HepG2 (cell line): ENCODE measurements around the gene PHLDB1. TPM values are rescaled to one million over a fixed set of nuclear protein-coding genes. Genes with fewer than 3 reads are reported as not detected.

ENCODE experiments used
- ARNT ChIP-seq: fragments of 450-650 bp; IDR thresholded peaks from 2 replicates; pipeline ENCODE4 v1.6.1; 2017
- CHD4 ChIP-seq: fragments of 200-600 bp; sonication (generic); IDR thresholded peaks from 2 replicates; pipeline ENCODE4 v1.7.0; 2017; ENCODE audit warnings: mild to moderate bottlenecking, low read length, borderline replicate concordance
- ELF1 ChIP-seq: sonication (generic); formaldehyde crosslinking; IDR thresholded peaks from 2 replicates; pipeline ENCODE4 v1.4.0; 2020; ENCODE audit warnings: missing genetic modification reagents
- NKX3-1 ChIP-seq: sonication (generic); formaldehyde crosslinking; IDR thresholded peaks from 2 replicates; pipeline ENCODE4 v1.5.0; 2020; ENCODE audit warnings: missing genetic modification reagents
- SMYD3 ChIP-seq: sonication (generic); formaldehyde crosslinking; IDR thresholded peaks from 2 replicates; pipeline ENCODE4 v1.8.1; 2023; ENCODE audit warnings: mild to moderate bottlenecking, missing genetic modification reagents
- TP53 ChIP-seq: sonication (generic); formaldehyde crosslinking; conservative IDR thresholded peaks from 2 replicates; pipeline ENCODE4 v1.4.0; 2020; ENCODE audit warnings: missing genetic modification reagents
- ZKSCAN5 ChIP-seq: sonication (generic); formaldehyde crosslinking; IDR thresholded peaks from 2 replicates; pipeline ENCODE4 v1.5.1; 2020; ENCODE audit warnings: mild to moderate bottlenecking, missing genetic modification reagents
- ZKSCAN8 ChIP-seq: IDR thresholded peaks from 2 replicates; pipeline ENCODE4 v1.6.1; 2016; ENCODE audit warnings: borderline replicate concordance, missing genetic modification reagents, missing compliant biosample characterization
- ZNF282 ChIP-seq: fragments of 450-650 bp; IDR thresholded peaks from 2 replicates; pipeline ENCODE4 v1.6.1; 2018; ENCODE audit not compliant: partially characterized antibody
- ZNF496 ChIP-seq: sonication (generic); formaldehyde crosslinking; IDR thresholded peaks from 2 replicates; pipeline ENCODE4 v1.8.1; 2023; ENCODE audit warnings: mild to moderate bottlenecking, moderate library complexity, missing genetic modification reagents; ENCODE audit not compliant: insufficient replicate concordance
- ZSCAN21 ChIP-seq: sonication (generic); formaldehyde crosslinking; IDR thresholded peaks from 2 replicates; pipeline ENCODE4 v1.8.0; 2022; ENCODE audit warnings: mild to moderate bottlenecking, missing genetic modification reagents, moderate library complexity, borderline replicate concordance
- ZSCAN30 ChIP-seq: sonication (generic); formaldehyde crosslinking; IDR thresholded peaks from 2 replicates; pipeline ENCODE4 v1.5.0; 2020; ENCODE audit warnings: mild to moderate bottlenecking, missing genetic modification reagents
- polyA plus RNA-seq, 8 experiments: library from polyadenylated mRNA; depleted of rRNA in 3 of 8; stranded (reverse) in 7 of 8; unstranded in 1 of 8; fragments of >200 nt; fragmentation: Illumina TruSeq in 4 of 8; extraction: Trizol in 4 of 8; gene quantifications; 2 replicates each; pipeline versions ENCODE4 v1.2.1 to v1.2.3, GENCODE V29; 2011 to 2016; ENCODE audit warnings: low read depth in 4 of 8, missing spikeins in 1 of 8, mixed read lengths in 1 of 8; ENCODE audit not compliant: insufficient read depth in 1 of 8
- total RNA-seq, 5 experiments: library from RNA; depleted of rRNA; stranded (reverse); fragments of >200 nt; fragmentation: Illumina TruSeq; extraction: Trizol; gene quantifications; 2 replicates each; pipeline ENCODE4 v1.2.3, GENCODE V29; 2016; ENCODE audit warnings: low read depth in 1 of 5
- TF ChIP-seq, protein P1 (sequence below): IDR thresholded peaks from 2 replicates; pipeline ENCODE4 v1.6.1; 2012; ENCODE audit warnings: low read length, improper control_type of control experiment
- TF ChIP-seq, protein P2 (sequence below): sonication (generic); formaldehyde crosslinking; IDR thresholded peaks from 2 replicates; pipeline ENCODE4 v1.4.0; 2020; ENCODE audit warnings: mild to moderate bottlenecking, low read depth, missing genetic modification reagents
- TF ChIP-seq, protein P3 (sequence below): sonication (generic); formaldehyde crosslinking; IDR thresholded peaks from 2 replicates; pipeline ENCODE4 v1.4.0; 2020; ENCODE audit warnings: mild to moderate bottlenecking, missing genetic modification reagents
- TF ChIP-seq, protein P4 (sequence below): sonication (generic); formaldehyde crosslinking; IDR thresholded peaks from 2 replicates; pipeline ENCODE4 v1.4.0; 2020; ENCODE audit warnings: missing genetic modification reagents

PHLDB1 gene
- total and polyA plus RNA-seq, 2 of the 13 experiments (the other 11 are each of a cell fraction or from before 2014, with no cell fraction given) = 13.8 to 14.2 TPM

DNA sequence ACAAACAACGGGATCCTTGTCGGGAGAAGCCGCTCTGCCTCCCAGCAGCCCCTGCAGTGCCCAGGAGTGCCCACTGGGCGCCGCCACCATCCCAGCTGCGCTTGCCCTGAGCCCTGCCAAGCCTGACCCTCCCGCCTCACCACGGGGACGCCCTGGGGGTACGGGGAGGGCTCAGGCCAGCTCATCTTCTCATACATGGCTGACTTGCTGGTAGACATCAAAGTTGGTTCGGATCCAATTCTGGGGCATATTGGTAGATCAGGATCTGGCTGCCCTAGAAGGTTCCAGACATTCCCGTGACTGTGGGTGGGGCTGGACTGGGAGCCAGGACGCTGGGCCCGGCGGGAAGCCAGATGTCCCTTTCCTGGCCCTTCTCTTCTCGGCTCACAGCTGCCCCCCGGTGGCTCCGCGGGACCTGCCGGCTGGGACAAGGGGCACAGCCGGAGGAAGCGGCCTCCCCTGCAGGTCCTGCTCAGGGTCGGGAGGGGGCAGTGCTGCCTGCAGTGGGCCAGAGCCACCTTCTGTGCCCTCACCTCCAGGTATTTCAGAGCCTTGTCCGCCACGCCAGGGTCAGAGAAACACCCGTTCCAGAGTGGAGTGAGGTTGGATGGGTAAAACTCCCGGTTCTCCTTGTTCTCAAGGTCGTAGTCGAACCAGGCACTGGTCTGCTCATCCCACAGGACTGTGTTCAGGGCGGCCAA is 82.6 kb downstream of the PHLDB1 start (continued):
- TF ChIP-seq, protein P1, sequence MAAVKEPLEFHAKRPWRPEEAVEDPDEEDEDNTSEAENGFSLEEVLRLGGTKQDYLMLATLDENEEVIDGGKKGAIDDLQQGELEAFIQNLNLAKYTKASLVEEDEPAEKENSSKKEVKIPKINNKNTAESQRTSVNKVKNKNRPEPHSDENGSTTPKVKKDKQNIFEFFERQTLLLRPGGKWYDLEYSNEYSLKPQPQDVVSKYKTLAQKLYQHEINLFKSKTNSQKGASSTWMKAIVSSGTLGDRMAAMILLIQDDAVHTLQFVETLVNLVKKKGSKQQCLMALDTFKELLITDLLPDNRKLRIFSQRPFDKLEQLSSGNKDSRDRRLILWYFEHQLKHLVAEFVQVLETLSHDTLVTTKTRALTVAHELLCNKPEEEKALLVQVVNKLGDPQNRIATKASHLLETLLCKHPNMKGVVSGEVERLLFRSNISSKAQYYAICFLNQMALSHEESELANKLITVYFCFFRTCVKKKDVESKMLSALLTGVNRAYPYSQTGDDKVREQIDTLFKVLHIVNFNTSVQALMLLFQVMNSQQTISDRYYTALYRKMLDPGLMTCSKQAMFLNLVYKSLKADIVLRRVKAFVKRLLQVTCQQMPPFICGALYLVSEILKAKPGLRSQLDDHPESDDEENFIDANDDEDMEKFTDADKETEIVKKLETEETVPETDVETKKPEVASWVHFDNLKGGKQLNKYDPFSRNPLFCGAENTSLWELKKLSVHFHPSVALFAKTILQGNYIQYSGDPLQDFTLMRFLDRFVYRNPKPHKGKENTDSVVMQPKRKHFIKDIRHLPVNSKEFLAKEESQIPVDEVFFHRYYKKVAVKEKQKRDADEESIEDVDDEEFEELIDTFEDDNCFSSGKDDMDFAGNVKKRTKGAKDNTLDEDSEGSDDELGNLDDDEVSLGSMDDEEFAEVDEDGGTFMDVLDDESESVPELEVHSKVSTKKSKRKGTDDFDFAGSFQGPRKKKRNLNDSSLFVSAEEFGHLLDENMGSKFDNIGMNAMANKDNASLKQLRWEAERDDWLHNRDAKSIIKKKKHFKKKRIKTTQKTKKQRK = no peak
- TF ChIP-seq TP53 (CRISPR knock-in tag) = no peak; the same call in 1 of the 2 replicates
- peak; percentile 63 for TF ChIP-seq ELF1 (CRISPR knock-in tag)
- TF ChIP-seq ZSCAN30 (CRISPR knock-in tag) = no peak
- TF ChIP-seq ARNT = no peak
- TF ChIP-seq ZKSCAN8 (CRISPR knock-in tag) = peak; percentile 41; the same call in 1 of the 2 replicates
- TF ChIP-seq ZNF496 (CRISPR knock-in tag) = no peak
- peak; percentile 38; the same call in 1 of the 2 replicates for TF ChIP-seq ZSCAN21 (CRISPR knock-in tag)
- peak; percentile 83 for TF ChIP-seq SMYD3
- TF ChIP-seq NKX3-1 (CRISPR knock-in tag) = 0 out of 2 replicates have a peak, but pooled peaks have one; percentile 35
- peak; percentile 62; the same call in 1 of the 2 replicates for TF ChIP-seq ZKSCAN5 (CRISPR knock-in tag)
- TF ChIP-seq ZNF282 = no peak
- TF ChIP-seq, protein P2, sequence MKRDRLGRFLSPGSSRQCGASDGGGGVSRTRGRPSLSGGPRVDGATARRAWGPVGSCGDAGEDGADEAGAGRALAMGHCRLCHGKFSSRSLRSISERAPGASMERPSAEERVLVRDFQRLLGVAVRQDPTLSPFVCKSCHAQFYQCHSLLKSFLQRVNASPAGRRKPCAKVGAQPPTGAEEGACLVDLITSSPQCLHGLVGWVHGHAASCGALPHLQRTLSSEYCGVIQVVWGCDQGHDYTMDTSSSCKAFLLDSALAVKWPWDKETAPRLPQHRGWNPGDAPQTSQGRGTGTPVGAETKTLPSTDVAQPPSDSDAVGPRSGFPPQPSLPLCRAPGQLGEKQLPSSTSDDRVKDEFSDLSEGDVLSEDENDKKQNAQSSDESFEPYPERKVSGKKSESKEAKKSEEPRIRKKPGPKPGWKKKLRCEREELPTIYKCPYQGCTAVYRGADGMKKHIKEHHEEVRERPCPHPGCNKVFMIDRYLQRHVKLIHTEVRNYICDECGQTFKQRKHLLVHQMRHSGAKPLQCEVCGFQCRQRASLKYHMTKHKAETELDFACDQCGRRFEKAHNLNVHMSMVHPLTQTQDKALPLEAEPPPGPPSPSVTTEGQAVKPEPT (CRISPR knock-in tag) = 0 out of 2 replicates have a peak, but pooled peaks have one; percentile 47
- TF ChIP-seq, protein P3, sequence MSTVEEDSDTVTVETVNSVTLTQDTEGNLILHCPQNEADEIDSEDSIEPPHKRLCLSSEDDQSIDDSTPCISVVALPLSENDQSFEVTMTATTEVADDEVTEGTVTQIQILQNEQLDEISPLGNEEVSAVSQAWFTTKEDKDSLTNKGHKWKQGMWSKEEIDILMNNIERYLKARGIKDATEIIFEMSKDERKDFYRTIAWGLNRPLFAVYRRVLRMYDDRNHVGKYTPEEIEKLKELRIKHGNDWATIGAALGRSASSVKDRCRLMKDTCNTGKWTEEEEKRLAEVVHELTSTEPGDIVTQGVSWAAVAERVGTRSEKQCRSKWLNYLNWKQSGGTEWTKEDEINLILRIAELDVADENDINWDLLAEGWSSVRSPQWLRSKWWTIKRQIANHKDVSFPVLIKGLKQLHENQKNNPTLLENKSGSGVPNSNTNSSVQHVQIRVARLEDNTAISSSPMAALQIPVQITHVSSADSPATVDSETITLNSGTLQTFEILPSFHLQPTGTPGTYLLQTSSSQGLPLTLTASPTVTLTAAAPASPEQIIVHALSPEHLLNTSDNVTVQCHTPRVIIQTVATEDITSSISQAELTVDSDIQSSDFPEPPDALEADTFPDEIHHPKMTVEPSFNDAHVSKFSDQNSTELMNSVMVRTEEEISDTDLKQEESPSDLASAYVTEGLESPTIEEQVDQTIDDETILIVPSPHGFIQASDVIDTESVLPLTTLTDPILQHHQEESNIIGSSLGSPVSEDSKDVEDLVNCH (CRISPR knock-in tag) = no peak
- TF ChIP-seq, protein P4, sequence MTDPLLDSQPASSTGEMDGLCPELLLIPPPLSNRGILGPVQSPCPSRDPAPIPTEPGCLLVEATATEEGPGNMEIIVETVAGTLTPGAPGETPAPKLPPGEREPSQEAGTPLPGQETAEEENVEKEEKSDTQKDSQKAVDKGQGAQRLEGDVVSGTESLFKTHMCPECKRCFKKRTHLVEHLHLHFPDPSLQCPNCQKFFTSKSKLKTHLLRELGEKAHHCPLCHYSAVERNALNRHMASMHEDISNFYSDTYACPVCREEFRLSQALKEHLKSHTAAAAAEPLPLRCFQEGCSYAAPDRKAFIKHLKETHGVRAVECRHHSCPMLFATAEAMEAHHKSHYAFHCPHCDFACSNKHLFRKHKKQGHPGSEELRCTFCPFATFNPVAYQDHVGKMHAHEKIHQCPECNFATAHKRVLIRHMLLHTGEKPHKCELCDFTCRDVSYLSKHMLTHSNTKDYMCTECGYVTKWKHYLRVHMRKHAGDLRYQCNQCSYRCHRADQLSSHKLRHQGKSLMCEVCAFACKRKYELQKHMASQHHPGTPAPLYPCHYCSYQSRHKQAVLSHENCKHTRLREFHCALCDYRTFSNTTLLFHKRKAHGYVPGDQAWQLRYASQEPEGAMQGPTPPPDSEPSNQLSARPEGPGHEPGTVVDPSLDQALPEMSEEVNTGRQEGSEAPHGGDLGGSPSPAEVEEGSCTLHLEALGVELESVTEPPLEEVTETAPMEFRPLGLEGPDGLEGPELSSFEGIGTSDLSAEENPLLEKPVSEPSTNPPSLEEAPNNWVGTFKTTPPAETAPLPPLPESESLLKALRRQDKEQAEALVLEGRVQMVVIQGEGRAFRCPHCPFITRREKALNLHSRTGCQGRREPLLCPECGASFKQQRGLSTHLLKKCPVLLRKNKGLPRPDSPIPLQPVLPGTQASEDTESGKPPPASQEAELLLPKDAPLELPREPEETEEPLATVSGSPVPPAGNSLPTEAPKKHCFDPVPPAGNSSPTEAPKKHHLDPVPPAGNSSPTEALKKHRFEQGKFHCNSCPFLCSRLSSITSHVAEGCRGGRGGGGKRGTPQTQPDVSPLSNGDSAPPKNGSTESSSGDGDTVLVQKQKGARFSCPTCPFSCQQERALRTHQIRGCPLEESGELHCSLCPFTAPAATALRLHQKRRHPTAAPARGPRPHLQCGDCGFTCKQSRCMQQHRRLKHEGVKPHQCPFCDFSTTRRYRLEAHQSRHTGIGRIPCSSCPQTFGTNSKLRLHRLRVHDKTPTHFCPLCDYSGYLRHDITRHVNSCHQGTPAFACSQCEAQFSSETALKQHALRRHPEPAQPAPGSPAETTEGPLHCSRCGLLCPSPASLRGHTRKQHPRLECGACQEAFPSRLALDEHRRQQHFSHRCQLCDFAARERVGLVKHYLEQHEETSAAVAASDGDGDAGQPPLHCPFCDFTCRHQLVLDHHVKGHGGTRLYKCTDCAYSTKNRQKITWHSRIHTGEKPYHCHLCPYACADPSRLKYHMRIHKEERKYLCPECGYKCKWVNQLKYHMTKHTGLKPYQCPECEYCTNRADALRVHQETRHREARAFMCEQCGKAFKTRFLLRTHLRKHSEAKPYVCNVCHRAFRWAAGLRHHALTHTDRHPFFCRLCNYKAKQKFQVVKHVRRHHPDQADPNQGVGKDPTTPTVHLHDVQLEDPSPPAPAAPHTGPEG (CRISPR knock-in tag) = peak; percentile 91; the same call in 1 of the 2 replicates
- TF ChIP-seq CHD4 = no peak; the same call in 1 of the 2 replicates
